ENCODE measurements around the gene GRAMD1C. TPM values are rescaled to one million over a fixed set of nuclear protein-coding genes. Genes with fewer than 3 reads are reported as not detected.
A peak's percentile ranks its signal among the peaks of the same experiment; 100 is the strongest.
"Not testable (repeated sequence)": the region's sequence is repeated elsewhere in the genome, so short reads cannot be mapped to it uniquely, and the experiment has no call there.

Gene GRAMD1C
- 5.0 TPM for total RNA-seq

DNA sequence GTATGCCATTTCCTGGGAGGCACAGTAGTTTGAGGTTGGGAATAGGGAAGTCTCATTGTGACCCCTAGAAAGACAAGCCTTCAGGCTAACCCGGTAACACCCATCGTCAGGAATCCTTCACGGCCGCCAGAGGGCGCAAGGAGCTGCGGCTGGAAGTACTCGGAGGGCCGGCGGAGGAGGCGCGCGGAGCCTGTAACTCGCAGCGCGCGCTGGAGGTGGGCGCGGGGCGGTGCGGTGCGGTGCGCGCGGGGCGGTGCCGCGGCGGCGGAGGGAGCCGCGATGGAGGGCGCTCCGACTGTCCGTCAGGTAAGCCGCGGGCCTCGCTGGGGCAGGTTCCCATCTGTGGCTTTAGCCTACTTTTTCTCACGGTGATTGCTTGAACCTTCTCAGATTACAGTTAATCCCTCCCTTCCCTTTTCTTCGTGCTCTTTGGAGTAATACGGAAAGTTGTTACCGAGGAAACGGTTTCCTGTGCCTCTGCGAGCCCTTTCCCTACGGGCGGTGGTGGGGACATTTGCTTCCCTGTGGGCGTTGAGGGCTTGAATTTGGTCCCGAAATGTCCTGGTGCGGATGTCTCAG is at the start of gene GRAMD1C:
GRAMD1C (plus strand) TSS at position 158 of the 579 bp plus-strand sequence; CDS start at position 280, 122 bp downstream.
- peak; percentile 96 for ATAC-seq

- no peak for ATAC-seq
Observed at GRCh38 chr3:113791381-113791780, 47.2 kb upstream of the GRAMD1C start.

GRCh38 chr3:113794526-113794925 is 44.1 kb upstream of the GRAMD1C start:
- no peak for ATAC-seq

- no peak for ATAC-seq
Observed at GRCh38 chr3:113795693-113796092, 42.9 kb upstream of the GRAMD1C start.

GRCh38 chr3:113802795-113803455 is 35.7 kb upstream of the GRAMD1C start:
- ATAC-seq = no peak

DNA sequence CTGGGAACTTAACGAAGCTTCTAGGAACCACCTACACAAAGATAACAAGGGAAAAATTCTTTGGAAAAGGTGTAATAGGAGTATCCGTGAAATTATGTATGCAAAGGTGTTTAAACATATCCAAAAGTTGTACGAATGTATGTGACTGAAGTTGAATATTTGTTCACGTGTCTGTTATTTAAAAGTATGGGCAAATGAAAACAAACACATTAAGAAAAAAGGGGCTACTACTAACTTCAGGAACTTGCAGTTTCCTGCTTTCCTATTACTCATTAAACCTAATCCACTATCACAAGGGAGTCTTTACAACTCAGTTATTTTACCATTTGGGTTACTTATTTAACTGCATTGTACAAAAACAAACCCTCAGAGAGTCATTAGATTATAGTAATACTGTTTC is 33.9 kb upstream of the GRAMD1C start:
- ATAC-seq = no peak

DNA sequence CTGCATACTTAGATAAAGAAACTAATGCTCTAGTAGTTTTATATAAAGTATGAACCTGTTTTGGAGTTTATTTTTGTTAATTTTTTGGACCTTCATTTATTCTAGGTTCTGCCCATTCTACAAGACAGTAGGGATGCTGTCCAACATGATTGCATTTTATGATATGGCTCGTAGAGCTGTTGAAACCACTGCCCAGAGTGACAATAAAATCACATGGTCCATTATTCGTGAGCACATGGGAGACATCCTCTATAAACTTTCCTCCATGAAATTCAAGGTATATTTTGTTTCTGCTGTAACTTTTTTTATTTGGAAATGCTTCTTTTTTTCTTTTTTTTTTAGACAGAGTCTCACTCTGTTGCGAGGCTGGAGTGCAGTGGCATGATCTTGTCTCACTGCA is 33.3 kb upstream of the GRAMD1C start:
- ATAC-seq = no peak

GRCh38 chr3:113812854-113813253 is 25.7 kb upstream of the GRAMD1C start:
- no peak for ATAC-seq

DNA sequence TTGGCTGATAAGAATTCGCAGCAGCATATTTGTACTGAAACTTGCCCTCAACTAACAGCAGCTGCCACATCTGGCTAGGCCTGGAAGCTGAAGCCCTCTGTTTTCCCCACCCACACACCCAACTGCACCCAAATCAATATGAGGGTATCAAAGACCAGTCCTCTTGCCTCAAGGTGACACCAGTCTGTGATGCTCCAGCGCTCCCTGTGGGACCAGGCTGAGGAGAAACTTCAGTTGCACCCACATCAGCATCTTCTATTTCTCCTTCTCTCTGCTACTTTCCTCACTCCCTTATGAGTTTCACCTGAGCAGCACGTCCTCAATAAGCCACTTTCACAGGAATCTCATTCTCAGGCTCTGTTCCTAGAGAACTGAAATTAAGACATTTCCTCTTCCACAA is 18.7 kb upstream of the GRAMD1C start:
- no peak for ATAC-seq

GRCh38 chr3:113825090-113825489 is 13.5 kb upstream of the GRAMD1C start:
- peak; percentile 39 for ATAC-seq

DNA sequence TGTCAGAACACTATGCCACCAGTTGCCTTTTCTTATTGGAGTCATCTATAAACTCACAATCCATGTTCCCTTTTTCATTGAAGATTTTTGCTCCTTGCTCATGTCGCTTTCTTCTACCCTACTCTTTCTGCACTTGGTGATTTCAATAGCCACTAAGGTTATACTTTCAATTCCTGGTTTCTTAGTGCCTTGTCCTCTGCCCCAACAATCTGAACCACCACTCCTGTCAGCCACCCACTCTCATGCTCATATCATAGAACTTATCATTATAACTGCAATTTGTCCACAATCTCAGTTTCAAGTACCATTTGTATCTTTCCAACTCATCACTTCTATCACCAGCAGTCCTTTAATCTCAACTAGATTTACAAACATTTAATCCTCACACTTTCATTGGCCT is 10.0 kb upstream of the GRAMD1C start:
- ATAC-seq = no peak

DNA sequence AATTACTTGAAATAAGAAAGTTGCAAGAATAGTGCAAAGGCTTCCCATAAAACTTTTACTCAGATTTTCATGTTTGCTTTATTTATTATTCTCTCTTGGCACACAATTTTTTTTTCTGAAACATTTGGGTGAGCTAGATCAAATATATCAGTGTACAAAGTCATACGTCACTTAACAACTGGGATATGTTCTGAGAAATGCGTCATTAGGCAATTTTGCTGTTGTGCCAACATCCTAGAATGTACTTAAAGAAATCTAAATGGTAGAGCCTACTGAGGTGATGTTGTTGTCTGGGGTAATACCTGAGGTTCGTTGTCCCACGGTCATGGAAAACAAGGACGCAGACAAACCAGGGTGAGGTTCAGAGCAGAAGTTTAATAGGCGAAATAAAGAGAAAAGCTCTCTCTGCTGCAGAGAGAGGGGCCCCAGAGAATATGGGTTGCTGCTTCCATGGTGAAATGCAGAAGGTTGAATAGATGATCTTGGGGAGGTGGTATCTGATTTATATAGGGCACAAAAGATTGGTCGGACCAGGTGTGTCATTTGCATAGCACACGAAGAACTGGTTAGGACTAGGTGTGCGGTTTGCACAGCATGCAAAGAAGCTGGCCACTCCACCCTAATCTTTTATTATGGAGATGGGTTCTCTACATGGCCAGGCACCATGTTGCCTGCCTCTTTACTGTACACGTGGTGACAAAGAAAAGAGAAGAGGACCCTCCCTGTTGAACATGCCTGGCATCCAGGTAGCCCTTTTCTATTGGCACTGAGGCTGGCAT is 8.8 kb upstream of the GRAMD1C start:
- peak; percentile 69 for ATAC-seq

- no peak for ATAC-seq
Observed at GRCh38 chr3:113831103-113831355, 7.6 kb upstream of the GRAMD1C start.

GRCh38 chr3:113832477-113833164 is 6.0 kb upstream of the GRAMD1C start:
- ATAC-seq = no peak

DNA sequence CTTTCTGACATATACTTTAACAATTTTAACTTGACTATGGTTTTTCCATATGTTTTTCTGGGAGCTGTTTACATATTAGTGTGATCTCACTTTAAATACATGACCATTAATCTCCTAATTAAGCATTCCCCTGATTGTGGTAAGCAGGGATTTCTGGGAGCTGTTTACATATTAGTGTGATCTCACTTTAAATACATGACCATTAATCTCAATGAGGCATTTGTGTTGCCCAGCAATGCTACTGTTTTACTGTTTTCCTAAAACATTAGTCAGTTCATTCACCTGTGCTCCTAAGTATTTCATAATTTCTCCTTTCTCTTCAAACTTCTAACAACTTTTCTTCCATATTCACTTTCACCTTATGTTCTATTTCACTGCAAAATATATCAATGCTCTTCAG is 3.6 kb upstream of the GRAMD1C start:
- no peak for ATAC-seq

DNA sequence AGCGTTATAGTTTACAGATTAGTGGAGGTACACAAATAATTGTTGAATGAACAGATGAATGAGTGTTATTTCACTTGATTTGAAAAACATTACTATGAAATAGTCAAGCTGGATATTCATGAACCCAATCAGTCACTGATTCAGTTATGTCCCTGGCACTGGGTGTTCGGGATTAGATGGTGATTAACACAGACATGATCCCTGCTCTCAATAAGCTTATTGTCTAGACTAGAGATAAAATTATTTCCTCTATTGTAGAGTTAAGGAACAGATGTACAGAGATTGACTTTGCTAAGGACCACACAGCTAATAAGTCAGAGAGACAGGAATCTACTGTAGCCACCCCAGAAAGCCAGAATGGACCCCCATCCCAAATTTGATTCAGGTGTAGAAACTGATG is 963 bp downstream of the GRAMD1C start:
- ATAC-seq = no peak

- ATAC-seq = peak; percentile 48
Observed at GRCh38 chr3:113844622-113845222, 6.1 kb downstream of the GRAMD1C start.

- ATAC-seq = no peak
Observed at GRCh38 chr3:113847247-113847646, 8.7 kb downstream of the GRAMD1C start.

GRCh38 chr3:113847664-113848461 is 9.3 kb downstream of the GRAMD1C start:
- peak; percentile 100 for ATAC-seq

GRCh38 chr3:113849071-113849470 is 10.5 kb downstream of the GRAMD1C start:
- not testable (repeated sequence) for ATAC-seq

DNA sequence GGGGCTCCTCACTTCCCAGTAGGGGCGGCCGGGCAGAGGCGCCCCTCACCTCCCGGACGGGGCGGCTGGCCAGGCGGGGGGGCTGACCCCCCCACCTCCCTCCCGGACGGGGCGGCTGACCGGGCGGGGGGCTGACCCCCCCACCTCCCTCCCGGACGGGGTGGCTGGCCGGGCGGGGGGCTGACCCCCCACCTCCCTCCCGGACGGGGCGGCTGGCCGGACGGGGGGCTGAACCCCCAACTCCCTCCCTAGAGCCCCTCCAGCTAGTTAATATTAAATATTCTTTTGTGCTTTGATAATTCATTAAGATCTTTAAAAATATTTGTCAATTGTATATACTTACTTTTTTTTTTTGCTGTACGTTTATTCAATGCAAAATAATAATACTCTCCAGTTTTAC is 11.3 kb downstream of the GRAMD1C start:
- not testable (repeated sequence) for ATAC-seq

DNA sequence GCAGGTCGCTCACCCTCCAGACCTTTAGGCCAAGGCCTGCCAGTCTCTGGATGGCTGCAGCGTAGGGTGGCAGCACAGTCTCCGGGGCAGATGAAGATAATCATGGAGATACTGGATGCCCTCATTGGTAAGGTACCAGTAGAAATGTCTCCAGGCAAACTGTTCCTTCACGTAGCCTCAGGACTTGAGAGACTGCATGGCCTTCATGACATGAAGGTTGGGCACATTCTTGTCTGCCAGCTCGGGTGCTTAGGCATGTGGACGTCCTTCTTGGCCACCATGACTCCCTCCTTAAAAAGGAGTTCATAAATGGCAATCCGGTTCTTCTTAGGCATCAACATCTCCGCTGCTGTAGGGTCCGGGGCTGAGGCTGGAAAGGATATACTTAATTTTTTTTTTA is 11.8 kb downstream of the GRAMD1C start:
- ATAC-seq = not testable (repeated sequence)
